Measurements from ENCODE around the gene LGR5. TPM values are rescaled to one million over a fixed set of nuclear protein-coding genes. Genes with fewer than 3 reads are reported as not detected.
A peak's percentile ranks its signal among the peaks of the same experiment; 100 is the strongest.
"Not testable (repeated sequence)": the region's sequence is repeated elsewhere in the genome, so short reads cannot be mapped to it uniquely, and the experiment has no call there.

LGR5 gene
- total RNA-seq, 6 experiments from 2014 or later: not detected

GRCh38 chr12:71567537-71567936 lies 127.9 kb downstream of the LGR5 start:
- Mint-ChIP-seq H3K27ac (no peak overlapping the region), H3K4me3 (no peak overlapping the region), H3K9me3 (no peaks in the 10 kb centered on the region; the same call in 1 of the 2 replicates), H3K4me1 (ENCODE audit: low read depth) (peaks cover 27% of the 10 kb centered on the region), H3K27me3 (ENCODE audit: insufficient read depth) (peaks cover 8% of the 10 kb centered on the region), H3K36me3 (ENCODE audit: low read depth) (no peaks in the 10 kb centered on the region)
- peak; percentile 19 for DNase-seq
- TF ChIP-seq CTCF (IDR thresholded peaks at IDR 0.05): no peak

GRCh38 chr12:71569885-71570284 lies 130.3 kb downstream of the LGR5 start:
- DNase-seq; H3K27ac Mint-ChIP-seq; H3K9me3 Mint-ChIP-seq; H3K36me3 Mint-ChIP-seq (ENCODE audit: low read depth); H3K4me3 Mint-ChIP-seq: not testable (repeated sequence)
- Mint-ChIP-seq H3K4me1 (ENCODE audit: low read depth) (peaks cover 40% of the 10 kb centered on the region), H3K27me3 (ENCODE audit: insufficient read depth) (peaks cover 11% of the 10 kb centered on the region)

GRCh38 chr12:71576496-71576895 lies 136.9 kb downstream of the LGR5 start:
- DNase-seq: no peak
- Mint-ChIP-seq H3K27ac (no peak overlapping the region), H3K36me3 (ENCODE audit: low read depth) (no peaks in the 10 kb centered on the region), H3K4me1 (ENCODE audit: low read depth) (peaks cover 22% of the 10 kb centered on the region), H3K27me3 (ENCODE audit: insufficient read depth) (peaks cover 5% of the 10 kb centered on the region), H3K4me3 (no peak overlapping the region), H3K9me3 (no peaks in the 10 kb centered on the region)
- no peak for TF ChIP-seq CTCF (IDR thresholded peaks at IDR 0.05)

GRCh38 chr12:71578694-71579258 lies 139.2 kb downstream of the LGR5 start:
- H3K36me3 Mint-ChIP-seq (ENCODE audit: low read depth): no peaks in the 10 kb centered on the region
- no peak for DNase-seq
- no peak overlapping the region for H3K27ac Mint-ChIP-seq
- peaks cover 16% of the 10 kb centered on the region for H3K4me1 Mint-ChIP-seq (ENCODE audit: low read depth)
- H3K27me3 Mint-ChIP-seq (ENCODE audit: insufficient read depth): peaks cover 4% of the 10 kb centered on the region
- TF ChIP-seq CTCF (IDR thresholded peaks at IDR 0.05): no peak
- no peak overlapping the region for H3K4me3 Mint-ChIP-seq
- H3K9me3 Mint-ChIP-seq: no peaks in the 10 kb centered on the region

GRCh38 chr12:71581206-71581605 lies 141.6 kb downstream of the LGR5 start:
- Mint-ChIP-seq H3K27me3 (ENCODE audit: insufficient read depth) (peaks cover 11% of the 10 kb centered on the region; the same call in 1 of the 2 replicates), H3K4me3 (no peak overlapping the region), H3K9me3 (no peaks in the 10 kb centered on the region), H3K27ac (no peak overlapping the region), H3K4me1 (ENCODE audit: low read depth) (peaks cover 16% of the 10 kb centered on the region), H3K36me3 (ENCODE audit: low read depth) (no peaks in the 10 kb centered on the region)
- TF ChIP-seq CTCF (IDR thresholded peaks at IDR 0.05): no peak
- DNase-seq: no peak

GRCh38 chr12:71582925-71583324 lies 143.3 kb downstream of the LGR5 start:
- TF ChIP-seq CTCF (IDR thresholded peaks at IDR 0.05): no peak
- no peaks in the 10 kb centered on the region for H3K36me3 Mint-ChIP-seq (ENCODE audit: low read depth)
- peaks cover 7% of the 10 kb centered on the region; the same call in 1 of the 2 replicates for H3K4me1 Mint-ChIP-seq (ENCODE audit: low read depth)
- no peak for DNase-seq
- no peaks in the 10 kb centered on the region for H3K9me3 Mint-ChIP-seq
- no peak overlapping the region for H3K27ac Mint-ChIP-seq
- no peak overlapping the region for H3K4me3 Mint-ChIP-seq
- H3K27me3 Mint-ChIP-seq (ENCODE audit: insufficient read depth): peaks cover 11% of the 10 kb centered on the region; the same call in 1 of the 2 replicates
